ENCODE measurements around the gene CCRL2.
A peak's percentile ranks its signal among the peaks of the same experiment; 100 is the strongest.

CCRL2 gene

GRCh38 chr3:46406788-46407611 lies at the start of gene CCRL2, which contains the start of gene CCR5AS:
TSS of gene CCRL2 (plus strand) at chr3:46407259. CDS start at chr3:46408080, 821 bp downstream.
TSS of gene CCR5AS (minus strand) at chr3:46407066.
- FAIRE-seq = no peak
- peak; percentile 71 for DNase-seq (ENCODE audit: low spot score)

GRCh38 chr3:46358466-46358865 lies 48.6 kb upstream of the CCRL2 start:
- DNase-seq (ENCODE audit: low spot score) (no peak), FAIRE-seq (no peak)

GRCh38 chr3:46359733-46360493 lies 47.1 kb upstream of the CCRL2 start:
- DNase-seq (ENCODE audit: low spot score) = no peak
- peak; percentile 80 for FAIRE-seq

GRCh38 chr3:46360907-46361306 lies 46.2 kb upstream of the CCRL2 start:
- FAIRE-seq = peak; percentile 90
- no peak for DNase-seq (ENCODE audit: low spot score)

GRCh38 chr3:46361408-46362283 lies 45.4 kb upstream of the CCRL2 start:
- FAIRE-seq (no peak), DNase-seq (ENCODE audit: low spot score) (peak; percentile 73)

GRCh38 chr3:46365041-46365440 lies 42.0 kb upstream of the CCRL2 start:
- FAIRE-seq (no peak), DNase-seq (ENCODE audit: low spot score) (no peak)

- DNase-seq (ENCODE audit: low spot score) = no peak
- FAIRE-seq = peak; percentile 32
Measured at GRCh38 chr3:46365737-46366524, 41.1 kb upstream of the CCRL2 start.

- FAIRE-seq = no peak
Measured at GRCh38 chr3:46367811-46368210, 39.2 kb upstream of the CCRL2 start.

GRCh38 chr3:46368569-46368968 lies 38.5 kb upstream of the CCRL2 start:
- DNase-seq (ENCODE audit: low spot score) = no peak
- FAIRE-seq = no peak

More at GRCh38 chr3:46367811-46368210, 39.2 kb upstream of the CCRL2 start:
- no peak for DNase-seq (ENCODE audit: low spot score)

GRCh38 chr3:46369151-46369550 lies 37.9 kb upstream of the CCRL2 start:
- DNase-seq (ENCODE audit: low spot score) = no peak
- FAIRE-seq = no peak

GRCh38 chr3:46369675-46370132 lies 37.4 kb upstream of the CCRL2 start:
- no peak for FAIRE-seq
- no peak for DNase-seq (ENCODE audit: low spot score)

- DNase-seq (ENCODE audit: low spot score) (no peak), FAIRE-seq (no peak)
Measured at GRCh38 chr3:46370839-46371518, 36.1 kb upstream of the CCRL2 start, which contains the start of gene CCR5. TSS of gene CCR5 (plus strand) at chr3:46370946. CDS start at chr3:46372903, 1,957 bp downstream.

GRCh38 chr3:46371519-46372340 lies 35.3 kb upstream of the CCRL2 start:
- FAIRE-seq = no peak
- no peak for DNase-seq (ENCODE audit: low spot score)

- FAIRE-seq (no peak), DNase-seq (ENCODE audit: low spot score) (peak; percentile 47)
Measured at GRCh38 chr3:46372492-46373359, 34.3 kb upstream of the CCRL2 start.

- DNase-seq (ENCODE audit: low spot score) (no peak), FAIRE-seq (peak; percentile 88)
Measured at GRCh38 chr3:46374755-46375154, 32.3 kb upstream of the CCRL2 start.

- DNase-seq (ENCODE audit: low spot score) = no peak
Measured at GRCh38 chr3:46375218-46375617, 31.8 kb upstream of the CCRL2 start.

GRCh38 chr3:46375814-46376213 lies 31.2 kb upstream of the CCRL2 start:
- DNase-seq (ENCODE audit: low spot score) (no peak), FAIRE-seq (no peak)

More at GRCh38 chr3:46375218-46375617, 31.8 kb upstream of the CCRL2 start:
- FAIRE-seq = no peak

- FAIRE-seq = no peak
- DNase-seq (ENCODE audit: low spot score) = peak; percentile 79
Measured at GRCh38 chr3:46378426-46378942, 28.6 kb upstream of the CCRL2 start.

Measured in urothelium cell line (cell line).